Natural killer cell (primary cell): ENCODE results near the gene VDAC1. TPM values are rescaled to one million over a fixed set of nuclear protein-coding genes. Genes with fewer than 3 reads are reported as not detected.

ENCODE experiments used
- ATAC-seq, 3 donors: fragments of 150-1000 bp in 2 of 3; fragments of 200-7000 bp in 1 of 3; cut with Tn5 transposase; 1 replicate in 1 of 3; 2 replicates in 2 of 3; pipeline ENCODE4 v1.10.0; 2021; ENCODE audit warnings: mild to moderate bottlenecking in 2 of 3, moderate library complexity in 2 of 3
- DNase-seq, 2 donors: peaks; one replicate each; pipeline versions ENCODE4 v3.0.0 to v3.0.0-alpha.2; 2013 to 2021; ENCODE audit warnings: mixed read lengths in 1 of 2
- H3K27ac ChIP-seq: one replicate; pipeline ENCODE4 v1.5.1; 2013; ENCODE audit warnings: mild to moderate bottlenecking, low read length
- H3K27me3 ChIP-seq: one replicate; pipeline ENCODE4 v1.6.1; 2013; ENCODE audit warnings: low read length; ENCODE audit not compliant: control insufficient read depth, insufficient read depth
- H3K36me3 ChIP-seq: one replicate; pipeline ENCODE4 v1.6.1; 2013; ENCODE audit warnings: low read length; ENCODE audit not compliant: control insufficient read depth, insufficient read depth
- H3K4me1 ChIP-seq: one replicate; pipeline ENCODE4 v1.6.1; 2013; ENCODE audit warnings: low read length; ENCODE audit not compliant: control insufficient read depth, insufficient read depth
- H3K4me3 ChIP-seq: one replicate; pipeline ENCODE4 v1.5.1; 2013; ENCODE audit warnings: low read length
- H3K9me3 ChIP-seq: one replicate; pipeline ENCODE4 v1.6.1; 2013; ENCODE audit warnings: low read length; ENCODE audit not compliant: control insufficient read depth, insufficient read depth
- H3K27ac Mint-ChIP-seq, 2 donors: one replicate each; pipeline ENCODE4 v1.8.0; 2022; ENCODE audit warnings: mild to moderate bottlenecking in 2 of 2, mixed read lengths in 2 of 2, moderate library complexity in 1 of 2
- H3K27me3 Mint-ChIP-seq, 2 donors: one replicate each; pipeline ENCODE4 v1.8.0; 2022; ENCODE audit warnings: low read depth in 2 of 2, mixed read lengths in 2 of 2
- H3K36me3 Mint-ChIP-seq: one replicate; pipeline ENCODE4 v1.8.0; 2022; ENCODE audit warnings: mixed read lengths
- H3K4me1 Mint-ChIP-seq, 2 donors: one replicate each; pipeline ENCODE4 v1.8.0; 2022; ENCODE audit warnings: mixed read lengths in 2 of 2
- H3K4me3 Mint-ChIP-seq: one replicate; pipeline ENCODE4 v1.8.0; 2022; ENCODE audit warnings: mild to moderate bottlenecking, moderate library complexity, mixed read lengths
- H3K9me3 Mint-ChIP-seq, 2 donors: one replicate each; pipeline ENCODE4 v1.8.0; 2022; ENCODE audit warnings: mixed read lengths in 2 of 2
- CTCF ChIP-seq: fragments of 200-600 bp; IDR thresholded peaks from one replicate; pipeline ENCODE4 v1.8.0; 2022; ENCODE audit warnings: antibody characterized with exemption
- WGBS: methylation state at CpG from one replicate; pipeline ENCODE4 v1.1.7; 2013; ENCODE audit warnings: missing lambda C conversion rate; ENCODE audit not compliant: insufficient coverage; 5-methylcytosine and 5-hydroxymethylcytosine counted together
- intact Hi-C: fragments of 100-400 bp; cut with micrococcal nuclease; formaldehyde crosslinking; loops from one replicate; pipeline ENCODE4 v1.14.2; 2022
- total RNA-seq, 4 donors: library from RNA; stranded (reverse); fragments of 120-200 nt in 1 of 4; gene quantifications; one replicate each; pipeline versions ENCODE4 v1.2.3 to v1.2.4, GENCODE V29; 2013 to 2022

The VDAC1 gene
- total RNA-seq, 3 donors from 2014 or later (not counting 1 experiment from before 2014, with no cell fraction given), result 54.0 to 63.3 (median 60.2) TPM

GRCh38 chr5:133944263-133945185, 60.3 kb downstream of the VDAC1 start:
- H3K27me3 Mint-ChIP-seq, result no peaks in the 10 kb centered on the region
- H3K9me3 ChIP-seq, result no peaks in the 10 kb centered on the region
- no peak for TF ChIP-seq CTCF
- no peaks in the 10 kb centered on the region for H3K4me1 Mint-ChIP-seq
- peak in 1 of 2 donors; percentile 55 for DNase-seq
- no peak overlapping the region for H3K4me3 ChIP-seq
- no peaks in the 10 kb centered on the region for H3K36me3 ChIP-seq
- peak in 2 of 3 donors; percentile 36 to 45 for ATAC-seq
- H3K4me1 ChIP-seq, result no peaks in the 10 kb centered on the region
- no peaks in the 10 kb centered on the region for H3K9me3 Mint-ChIP-seq
- WGBS, result 74% methylated on average over 19 of the region's 19 CpGs
- H3K4me3 Mint-ChIP-seq, result no peak overlapping the region
- H3K36me3 Mint-ChIP-seq, result no peaks in the 10 kb centered on the region
- no peaks in the 10 kb centered on the region for H3K27me3 ChIP-seq
- intact Hi-C loops, result no loop called here
- no peak overlapping the region for H3K27ac Mint-ChIP-seq
- H3K27ac ChIP-seq, result no peak overlapping the region

GRCh38 chr5:133943475-133943817, 61.3 kb downstream of the VDAC1 start:
- TF ChIP-seq CTCF, result no peak
- H3K4me1 Mint-ChIP-seq, result no peaks in the 10 kb centered on the region
- Histone ChIP-seq H3K27me3 (no peaks in the 10 kb centered on the region), H3K4me1 (no peaks in the 10 kb centered on the region), H3K4me3 (no peak overlapping the region), H3K9me3 (no peaks in the 10 kb centered on the region), H3K36me3 (no peaks in the 10 kb centered on the region), H3K27ac (no peak overlapping the region)
- 96% methylated on average over 7 of the region's 7 CpGs for WGBS
- ATAC-seq, result no peak
- H3K4me3 Mint-ChIP-seq, result no peak overlapping the region
- no peaks in the 10 kb centered on the region for H3K36me3 Mint-ChIP-seq
- H3K27me3 Mint-ChIP-seq, result no peaks in the 10 kb centered on the region
- intact Hi-C loops, result no loop called here
- H3K27ac Mint-ChIP-seq, result no peak overlapping the region
- H3K9me3 Mint-ChIP-seq, result no peaks in the 10 kb centered on the region
- DNase-seq, result no peak

GRCh38 chr5:133942614-133943474, 61.9 kb downstream of the VDAC1 start:
- Histone ChIP-seq H3K4me1 (no peaks in the 10 kb centered on the region), H3K36me3 (no peaks in the 10 kb centered on the region), H3K27me3 (no peaks in the 10 kb centered on the region), H3K9me3 (no peaks in the 10 kb centered on the region), H3K4me3 (no peak overlapping the region), H3K27ac (no peak overlapping the region)
- TF ChIP-seq CTCF, result no peak
- 76% methylated on average over 11 of the region's 11 CpGs for WGBS
- H3K27ac Mint-ChIP-seq, result no peak overlapping the region
- H3K27me3 Mint-ChIP-seq, result no peaks in the 10 kb centered on the region
- H3K36me3 Mint-ChIP-seq, result no peaks in the 10 kb centered on the region
- no peak overlapping the region for H3K4me3 Mint-ChIP-seq
- ATAC-seq (no peak), DNase-seq (no peak)
- H3K4me1 Mint-ChIP-seq, result no peaks in the 10 kb centered on the region
- intact Hi-C loops, result no loop called here
- no peaks in the 10 kb centered on the region for H3K9me3 Mint-ChIP-seq
